Kidney epithelial cell (primary cell): ENCODE measurements around the gene CD300E. TPM values are rescaled to one million over a fixed set of nuclear protein-coding genes. Genes with fewer than 3 reads are reported as not detected.

Experiments
- DNase-seq: peaks from one replicate; pipeline ENCODE4 v3.0.0-alpha.2; 2010; ENCODE audit warnings: low read depth
- H3K27me3 ChIP-seq: 2 replicates; pipeline ENCODE4 v1.6.0; 2011; ENCODE audit warnings: low read length; ENCODE audit not compliant: control insufficient read depth, insufficient read depth
- H3K36me3 ChIP-seq: 2 replicates; pipeline ENCODE4 v1.5.1; 2011; ENCODE audit warnings: low read length; ENCODE audit not compliant: control insufficient read depth, insufficient read depth
- H3K4me3 ChIP-seq: 2 replicates; pipeline ENCODE4 v1.5.1; 2011; ENCODE audit warnings: low read depth, mild to moderate bottlenecking, control low read depth, low read length
- total RNA-seq: library from RNA; depleted of rRNA; stranded (reverse); fragments of >200 nt; gene quantifications from 2 replicates; pipeline ENCODE4 v1.2.3, GENCODE V29; 2015
- TF ChIP-seq, protein P1 (sequence below): IDR thresholded peaks from 2 replicates; pipeline ENCODE4 v1.5.1; 2011; ENCODE audit warnings: mild to moderate bottlenecking, moderate library complexity, low read length, control low read depth, inconsistent platforms; ENCODE audit not compliant: insufficient read depth, poor library complexity, severe bottlenecking

CD300E gene
- total RNA-seq, 1 donor from 2014 or later: not detected

DNA sequence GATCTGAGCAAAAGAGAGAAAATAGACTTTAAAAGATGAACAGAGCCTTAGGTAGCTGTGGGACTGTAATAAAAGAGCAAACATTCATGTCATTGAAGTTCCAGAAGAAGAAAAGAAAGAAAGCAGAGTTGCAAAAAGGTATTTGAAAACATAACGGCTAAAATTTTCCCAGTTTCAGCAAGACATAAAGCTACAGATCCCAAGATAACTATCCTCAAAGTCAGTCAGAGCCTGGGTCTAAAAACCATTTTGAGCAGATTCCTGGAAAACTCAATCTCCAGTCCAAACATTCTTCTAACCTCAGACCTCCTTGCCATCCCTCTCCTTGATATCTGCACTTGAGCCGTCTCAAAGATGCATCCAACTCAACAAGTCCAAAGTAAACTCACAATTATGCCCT is 20.9 kb upstream of the CD300E start:
- TF ChIP-seq, protein P1, sequence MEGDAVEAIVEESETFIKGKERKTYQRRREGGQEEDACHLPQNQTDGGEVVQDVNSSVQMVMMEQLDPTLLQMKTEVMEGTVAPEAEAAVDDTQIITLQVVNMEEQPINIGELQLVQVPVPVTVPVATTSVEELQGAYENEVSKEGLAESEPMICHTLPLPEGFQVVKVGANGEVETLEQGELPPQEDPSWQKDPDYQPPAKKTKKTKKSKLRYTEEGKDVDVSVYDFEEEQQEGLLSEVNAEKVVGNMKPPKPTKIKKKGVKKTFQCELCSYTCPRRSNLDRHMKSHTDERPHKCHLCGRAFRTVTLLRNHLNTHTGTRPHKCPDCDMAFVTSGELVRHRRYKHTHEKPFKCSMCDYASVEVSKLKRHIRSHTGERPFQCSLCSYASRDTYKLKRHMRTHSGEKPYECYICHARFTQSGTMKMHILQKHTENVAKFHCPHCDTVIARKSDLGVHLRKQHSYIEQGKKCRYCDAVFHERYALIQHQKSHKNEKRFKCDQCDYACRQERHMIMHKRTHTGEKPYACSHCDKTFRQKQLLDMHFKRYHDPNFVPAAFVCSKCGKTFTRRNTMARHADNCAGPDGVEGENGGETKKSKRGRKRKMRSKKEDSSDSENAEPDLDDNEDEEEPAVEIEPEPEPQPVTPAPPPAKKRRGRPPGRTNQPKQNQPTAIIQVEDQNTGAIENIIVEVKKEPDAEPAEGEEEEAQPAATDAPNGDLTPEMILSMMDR: no peak
- no peaks in the 10 kb centered on the region for H3K27me3 ChIP-seq
- DNase-seq: no peak
- no peaks in the 10 kb centered on the region for H3K36me3 ChIP-seq
- H3K4me3 ChIP-seq: no peak overlapping the region

- H3K4me3 ChIP-seq: no peak overlapping the region
- no peak for DNase-seq
- no peaks in the 10 kb centered on the region for H3K27me3 ChIP-seq
Observed at GRCh38 chr17:74643826-74644225, 20.3 kb upstream of the CD300E start.

GRCh38 chr17:74642995-74643394 is 19.5 kb upstream of the CD300E start:
- Histone ChIP-seq H3K27me3 (no peaks in the 10 kb centered on the region), H3K36me3 (no peaks in the 10 kb centered on the region), H3K4me3 (no peak overlapping the region)
- TF ChIP-seq, protein P1: no peak
- no peak for DNase-seq

More at GRCh38 chr17:74643826-74644225, 20.3 kb upstream of the CD300E start:
- no peaks in the 10 kb centered on the region for H3K36me3 ChIP-seq
- TF ChIP-seq, protein P1: no peak

GRCh38 chr17:74642556-74642955 is 19.0 kb upstream of the CD300E start:
- H3K27me3 ChIP-seq: no peaks in the 10 kb centered on the region
- no peak for DNase-seq
- H3K4me3 ChIP-seq: no peak overlapping the region
- TF ChIP-seq, protein P1: no peak
- H3K36me3 ChIP-seq: no peaks in the 10 kb centered on the region

DNA sequence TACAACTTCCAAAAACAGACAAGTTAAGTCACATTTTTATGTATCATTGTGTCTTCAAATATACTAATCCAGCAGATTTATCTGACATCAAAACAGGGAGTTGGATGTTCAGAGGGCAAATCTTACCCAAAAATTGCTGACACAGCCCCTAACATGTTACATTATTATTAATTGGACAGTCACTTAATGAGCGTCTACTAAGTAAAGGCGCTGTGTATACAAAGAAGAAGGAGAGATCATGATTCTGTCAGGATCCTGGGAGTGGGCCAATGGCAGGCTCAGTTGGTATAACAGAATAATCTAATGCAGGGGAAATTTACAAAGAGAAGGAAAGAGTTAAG is 18.4 kb upstream of the CD300E start:
- Histone ChIP-seq H3K4me3 (no peak overlapping the region), H3K27me3 (peaks cover under 1% of the 10 kb centered on the region), H3K36me3 (no peaks in the 10 kb centered on the region)
- DNase-seq: no peak
- TF ChIP-seq, protein P1: no peak

DNA sequence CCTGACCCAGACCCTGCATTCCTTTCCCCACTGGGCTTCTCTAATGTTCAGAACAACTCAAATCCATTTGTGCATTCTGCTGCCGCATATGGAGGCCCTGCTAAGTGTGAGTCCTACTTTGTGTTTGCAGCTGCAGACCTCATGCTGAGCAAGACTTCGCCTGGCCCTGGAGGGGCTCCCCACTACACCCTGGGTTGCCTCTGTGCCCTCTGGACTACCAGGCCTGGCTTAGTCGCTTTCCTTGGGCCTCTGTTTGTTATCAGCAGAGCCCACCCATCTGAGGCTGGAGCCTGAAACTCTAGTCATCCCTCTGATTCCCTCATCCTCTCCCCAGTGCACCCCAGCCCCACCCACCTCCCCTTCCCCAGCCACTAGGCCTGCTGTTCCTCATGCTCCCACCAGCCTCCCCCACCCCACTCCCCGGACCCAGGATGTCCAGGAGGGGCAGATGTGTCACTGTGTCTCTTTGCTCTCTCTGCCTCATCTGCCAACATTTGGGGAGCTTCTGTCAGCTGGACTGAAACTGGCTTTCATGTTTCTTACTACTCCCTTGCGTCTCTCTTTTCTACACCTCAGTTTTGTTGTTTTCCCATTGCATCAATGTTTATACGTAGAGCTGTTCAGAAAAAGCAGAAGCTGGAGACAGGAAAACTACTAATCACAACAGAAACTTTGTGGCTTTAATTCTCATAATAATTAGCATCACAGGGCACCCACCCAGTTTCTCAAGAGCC is 17.9 kb upstream of the CD300E start:
- no peaks in the 10 kb centered on the region for H3K36me3 ChIP-seq
- H3K27me3 ChIP-seq: peaks cover 2% of the 10 kb centered on the region
- TF ChIP-seq, protein P1: no peak
- DNase-seq: no peak
- H3K4me3 ChIP-seq: no peak overlapping the region
